ENCODE measurements around the gene SF1.

GRCh38 chr11:64759722-64760719, 18.3 kb downstream of the SF1 start, which contains the start of gene PYGM:
- TF ChIP-seq, protein P1, sequence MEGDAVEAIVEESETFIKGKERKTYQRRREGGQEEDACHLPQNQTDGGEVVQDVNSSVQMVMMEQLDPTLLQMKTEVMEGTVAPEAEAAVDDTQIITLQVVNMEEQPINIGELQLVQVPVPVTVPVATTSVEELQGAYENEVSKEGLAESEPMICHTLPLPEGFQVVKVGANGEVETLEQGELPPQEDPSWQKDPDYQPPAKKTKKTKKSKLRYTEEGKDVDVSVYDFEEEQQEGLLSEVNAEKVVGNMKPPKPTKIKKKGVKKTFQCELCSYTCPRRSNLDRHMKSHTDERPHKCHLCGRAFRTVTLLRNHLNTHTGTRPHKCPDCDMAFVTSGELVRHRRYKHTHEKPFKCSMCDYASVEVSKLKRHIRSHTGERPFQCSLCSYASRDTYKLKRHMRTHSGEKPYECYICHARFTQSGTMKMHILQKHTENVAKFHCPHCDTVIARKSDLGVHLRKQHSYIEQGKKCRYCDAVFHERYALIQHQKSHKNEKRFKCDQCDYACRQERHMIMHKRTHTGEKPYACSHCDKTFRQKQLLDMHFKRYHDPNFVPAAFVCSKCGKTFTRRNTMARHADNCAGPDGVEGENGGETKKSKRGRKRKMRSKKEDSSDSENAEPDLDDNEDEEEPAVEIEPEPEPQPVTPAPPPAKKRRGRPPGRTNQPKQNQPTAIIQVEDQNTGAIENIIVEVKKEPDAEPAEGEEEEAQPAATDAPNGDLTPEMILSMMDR (conservative IDR thresholded peaks at IDR 0.05; ENCODE audit: low read depth, low read length) = no peak
- TF ChIP-seq EZH2 (IDR thresholded peaks at IDR 0.05; ENCODE audit: borderline replicate concordance, low read depth, low read length, poor library complexity, severe bottlenecking) = no peak
